CD1c-positive myeloid dendritic cell (primary cell): Measurements from ENCODE around the gene UMOD.
"Not testable (repeated sequence)": the region's sequence is repeated elsewhere in the genome, so short reads cannot be mapped to it uniquely, and the experiment has no call there.

ENCODE experiments used
- DNase-seq: peaks from one replicate; pipeline ENCODE4 v3.0.0-alpha.2; 2016; ENCODE audit errors: extremely low spot score

The UMOD gene

GRCh38 chr16:20321671-20322070 lies 30.8 kb downstream of the UMOD start:
- DNase-seq: no peak

- DNase-seq: not testable (repeated sequence)
Observed at GRCh38 chr16:20321051-20321450, 31.5 kb downstream of the UMOD start.

- DNase-seq: no peak
Observed at GRCh38 chr16:20320592-20320991, 31.9 kb downstream of the UMOD start.

- DNase-seq: no peak
Observed at GRCh38 chr16:20320178-20320577, 32.3 kb downstream of the UMOD start.

GRCh38 chr16:20319406-20319805 lies 33.1 kb downstream of the UMOD start:
- no peak for DNase-seq

- no peak for DNase-seq
Observed at GRCh38 chr16:20318437-20318836, 34.1 kb downstream of the UMOD start.

- no peak for DNase-seq
Observed at GRCh38 chr16:20318006-20318405, 34.5 kb downstream of the UMOD start.

- no peak for DNase-seq
Observed at GRCh38 chr16:20317117-20317516, 35.4 kb downstream of the UMOD start.

- no peak for DNase-seq
Observed at GRCh38 chr16:20316715-20317114, 35.8 kb downstream of the UMOD start.

- DNase-seq: no peak
Observed at GRCh38 chr16:20315764-20316163, 36.8 kb downstream of the UMOD start.

GRCh38 chr16:20314575-20314974 lies 37.9 kb downstream of the UMOD start:
- no peak for DNase-seq

GRCh38 chr16:20313741-20314140 lies 38.8 kb downstream of the UMOD start:
- no peak for DNase-seq

GRCh38 chr16:20312536-20313095 lies 39.9 kb downstream of the UMOD start:
- not testable (repeated sequence) for DNase-seq

- DNase-seq: no peak
Observed at GRCh38 chr16:20311548-20311947, 41.0 kb downstream of the UMOD start.

- no peak for DNase-seq
Observed at GRCh38 chr16:20310421-20311395, 41.8 kb downstream of the UMOD start.

GRCh38 chr16:20309786-20310185 lies 42.7 kb downstream of the UMOD start:
- no peak for DNase-seq

GRCh38 chr16:20308801-20309590 lies 43.5 kb downstream of the UMOD start:
- DNase-seq: no peak

GRCh38 chr16:20308266-20308665 lies 44.2 kb downstream of the UMOD start:
- DNase-seq: no peak

GRCh38 chr16:20307791-20308190 lies 44.7 kb downstream of the UMOD start:
- no peak for DNase-seq

GRCh38 chr16:20307240-20307671 lies 45.3 kb downstream of the UMOD start:
- no peak for DNase-seq

GRCh38 chr16:20306401-20306800 lies 46.1 kb downstream of the UMOD start:
- DNase-seq: no peak

- DNase-seq: no peak
Observed at GRCh38 chr16:20303012-20303411, 49.5 kb downstream of the UMOD start.
